SK-N-SH (cell line): Measurements from ENCODE around the gene VPS33B. TPM values are rescaled to one million over a fixed set of nuclear protein-coding genes. Genes with fewer than 3 reads are reported as not detected.
A peak's percentile ranks its signal among the peaks of the same experiment; 100 is the strongest.

ENCODE experiments used
- CTCF ChIA-PET: fragments of 300-600, 350-600 bp; formaldehyde crosslinking; extraction: SDS; loops from one replicate; lab custom pipeline; 2021; lab: Yijun Ruan, JAX
- POLR2A ChIA-PET: fragments of 350-600 bp; sonication (Branson Sonifier 250); formaldehyde crosslinking; extraction: SDS; loops from one replicate; lab custom pipeline; 2020; ENCODE audit warnings: antibody characterized with exemption, inconsistent platforms; lab: Yijun Ruan, JAX
- DNase-seq: peaks from one replicate; pipeline ENCODE4 v3.0.0; 2012
- H2AFZ ChIP-seq: fragments of 200-600 bp; sonication (generic); 2 replicates; pipeline ENCODE4 v1.8.1; 2016; ENCODE audit warnings: antibody characterized with exemption, mild to moderate bottlenecking, low read depth
- H3F3A ChIP-seq: fragments of 200-600 bp; sonication (generic); replicated peaks from 2 replicates; pipeline ENCODE3; 2016; ENCODE audit warnings: antibody characterized with exemption, mild to moderate bottlenecking; ENCODE audit not compliant: insufficient read depth
- H3K27ac ChIP-seq, 2 experiments: fragments of 200-500 bp in 1 of 2; fragments of 200-600 bp in 1 of 2; sonication (Bioruptor generic) in 1 of 2; sonication (generic), shearing (Covaris generic) in 1 of 2; 2 replicates each; pipeline versions ENCODE4 v1.5.1 to v1.6.1; 2014 to 2016; ENCODE audit warnings: low read depth in 2 of 2, inconsistent platforms in 1 of 2, low read length in 1 of 2, mild to moderate bottlenecking in 1 of 2, mixed read lengths in 1 of 2
- H3K27me3 ChIP-seq: fragments of 200-600 bp; sonication (generic), shearing (Covaris generic); 2 replicates; pipeline ENCODE4 v1.6.1; 2016; ENCODE audit warnings: mixed run types; ENCODE audit not compliant: insufficient read depth
- H3K36me3 ChIP-seq, 2 experiments: fragments of 200-500 bp in 1 of 2; fragments of 200-600 bp in 1 of 2; sonication (Bioruptor generic) in 1 of 2; sonication (generic) in 1 of 2; replicated peaks in 1 of 2; 2 replicates each; pipeline versions ENCODE3 to v1.5.1; 2014 to 2016; ENCODE audit warnings: low read length in 1 of 2, mild to moderate bottlenecking in 1 of 2; ENCODE audit not compliant: insufficient read depth in 2 of 2, control insufficient read depth in 1 of 2
- H3K4me1 ChIP-seq, 2 experiments: fragments of 200-500 bp in 1 of 2; fragments of 200-600 bp in 1 of 2; sonication (Bioruptor generic) in 1 of 2; sonication (generic), shearing (Covaris generic) in 1 of 2; 2 replicates each; pipeline versions ENCODE4 v1.5.1 to v1.6.1; 2014 to 2016; ENCODE audit warnings: low read depth in 1 of 2, low read length in 1 of 2, mixed run types in 1 of 2; ENCODE audit not compliant: insufficient read depth in 2 of 2, control insufficient read depth in 1 of 2
- H3K4me2 ChIP-seq: fragments of 200-600 bp; sonication (generic), shearing (Covaris generic); 2 replicates; pipeline ENCODE4 v1.6.1; 2017; ENCODE audit warnings: mixed run types
- H3K4me3 ChIP-seq, 2 experiments: fragments of 200-500 bp in 1 of 2; fragments of 200-600 bp in 1 of 2; sonication (Bioruptor generic) in 1 of 2; sonication (generic), shearing (Covaris generic) in 1 of 2; 2 replicates each; pipeline versions ENCODE4 v1.5.1 to v1.8.1; 2014 to 2016; ENCODE audit warnings: low read depth in 2 of 2, inconsistent platforms in 1 of 2, low read length in 1 of 2, mild to moderate bottlenecking in 1 of 2, mixed read lengths in 1 of 2, moderate library complexity in 1 of 2
- H3K79me2 ChIP-seq: fragments of 200-600 bp; sonication (generic); 2 replicates; pipeline ENCODE4 v1.8.1; 2017; ENCODE audit warnings: mild to moderate bottlenecking; ENCODE audit not compliant: insufficient read depth
- H3K9ac ChIP-seq: fragments of 200-600 bp; sonication (generic); 2 replicates; pipeline ENCODE4 v1.6.1; 2017; ENCODE audit warnings: mixed run types
- H3K9me2 ChIP-seq: fragments of 200-600 bp; sonication (generic); 2 replicates; pipeline ENCODE4 v1.6.1; 2017; ENCODE audit warnings: mixed run types
- H3K9me3 ChIP-seq: fragments of 200-600 bp; sonication (generic); 2 replicates; pipeline ENCODE4 v1.6.1; 2017; ENCODE audit warnings: mixed run types, mild to moderate bottlenecking, moderate library complexity
- H4K20me1 ChIP-seq: fragments of 200-600 bp; sonication (generic); 2 replicates; pipeline ENCODE4 v1.6.1; 2017; ENCODE audit warnings: mild to moderate bottlenecking, mixed run types; ENCODE audit not compliant: insufficient read depth
- CHD2 ChIP-seq: fragments of 150-350 bp; IDR thresholded peaks from 2 replicates; pipeline ENCODE4 v1.6.1; 2018; ENCODE audit warnings: low read length; ENCODE audit not compliant: partially characterized antibody
- ELF1 ChIP-seq: IDR thresholded peaks from 2 replicates; pipeline ENCODE4 v1.4.0; 2012
- EP300 ChIP-seq, 2 experiments: IDR thresholded peaks; 2 replicates each; pipeline versions ENCODE4 v1.4.0 to v1.6.1; 2012; ENCODE audit warnings: borderline replicate concordance in 1 of 2, low read depth in 1 of 2, low read length in 1 of 2
- FOSL2 ChIP-seq: IDR thresholded peaks from 2 replicates; pipeline ENCODE4 v1.4.0; 2012; ENCODE audit warnings: low read depth, mild to moderate bottlenecking, moderate library complexity, borderline replicate concordance
- FOXJ3 ChIP-seq: sonication (generic); formaldehyde crosslinking; IDR thresholded peaks from 2 replicates; pipeline ENCODE4 v1.5.1; 2020; ENCODE audit warnings: mild to moderate bottlenecking, missing genetic modification reagents
- GABPA ChIP-seq: IDR thresholded peaks from 2 replicates; pipeline ENCODE4 v1.4.0; 2012; ENCODE audit warnings: low read depth, mild to moderate bottlenecking
- MXI1 ChIP-seq: IDR thresholded peaks from 2 replicates; pipeline ENCODE4 v1.6.1; 2012; ENCODE audit warnings: mild to moderate bottlenecking, low read depth, low read length, improper control_type of control experiment
- NFIC ChIP-seq: IDR thresholded peaks from 2 replicates; pipeline ENCODE4 v1.4.0; 2012; ENCODE audit warnings: borderline replicate concordance
- PBX3 ChIP-seq: IDR thresholded peaks from 2 replicates; pipeline ENCODE4; 2012
- POLR2AphosphoS5 ChIP-seq: IDR thresholded peaks from 2 replicates; pipeline ENCODE4 v1.6.1; 2012; ENCODE audit warnings: low read depth, low read length
- RAD21 ChIP-seq: IDR thresholded peaks from 2 replicates; pipeline ENCODE4 v1.6.1; 2012; ENCODE audit warnings: mild to moderate bottlenecking, low read length
- RCOR1 ChIP-seq: fragments of 150-350 bp; IDR thresholded peaks from 2 replicates; pipeline ENCODE4 v1.6.1; 2017; ENCODE audit warnings: antibody characterized with exemption, low read length
- RFX5 ChIP-seq: IDR thresholded peaks from 2 replicates; pipeline ENCODE4 v1.6.1; 2012; ENCODE audit warnings: mild to moderate bottlenecking, improper control_type of control experiment, low read length
- SIN3A ChIP-seq: IDR thresholded peaks from 2 replicates; pipeline ENCODE4 v1.6.1; 2012; ENCODE audit warnings: low read depth, mild to moderate bottlenecking, low read length, moderate library complexity, borderline replicate concordance
- SMC3 ChIP-seq: IDR thresholded peaks from 2 replicates; pipeline ENCODE4 v1.6.1; 2012; ENCODE audit warnings: low read depth, low read length, improper control_type of control experiment
- TAF1 ChIP-seq: IDR thresholded peaks from 2 replicates; pipeline ENCODE4 v1.6.1; 2012; ENCODE audit warnings: low read depth, mild to moderate bottlenecking, low read length, moderate library complexity, borderline replicate concordance
- TCF12 ChIP-seq: IDR thresholded peaks from 2 replicates; pipeline ENCODE4 v1.4.0; 2012
- YY1 ChIP-seq: IDR thresholded peaks from 2 replicates; pipeline ENCODE4 v1.4.0; 2012; ENCODE audit warnings: low read depth, mild to moderate bottlenecking
- ZBTB33 ChIP-seq: IDR thresholded peaks from 2 replicates; pipeline ENCODE4 v1.4.0; 2012; ENCODE audit warnings: low read depth, borderline replicate concordance
- WGBS: methylation state at CpG from one replicate; pipeline ENCODE4 v1.1.6; 2017; ENCODE audit warnings: low lambda C conversion rate; 5-methylcytosine and 5-hydroxymethylcytosine counted together
- polyA plus RNA-seq, 3 experiments: library from polyadenylated mRNA; depleted of rRNA; stranded (reverse); fragments of >200 nt; gene quantifications; 2 replicates each; pipeline ENCODE4 v1.2.3, GENCODE V29; 2012
- TF ChIP-seq, protein P1 (sequence below): fragments of 150-350 bp; IDR thresholded peaks from 2 replicates; pipeline ENCODE4 v1.6.1; 2016; ENCODE audit warnings: mild to moderate bottlenecking, low read depth, low read length
- TF ChIP-seq, protein P2 (sequence below): IDR thresholded peaks from 2 replicates; pipeline ENCODE4 v1.4.0; 2012; ENCODE audit warnings: low read depth, borderline replicate concordance
- TF ChIP-seq, protein P3 (sequence below): fragments of 200-600 bp; sonication (generic); IDR thresholded peaks from 2 replicates; pipeline ENCODE4 v1.6.1; 2017; ENCODE audit warnings: antibody characterized with exemption, mild to moderate bottlenecking, moderate library complexity
- TF ChIP-seq, protein P4 (sequence below): IDR thresholded peaks from 2 replicates; pipeline ENCODE4 v1.4.0; 2012; ENCODE audit warnings: low read depth

VPS33B gene
- 16.6 and 25.3 TPM in 2 replicates for polyA plus RNA-seq (2012; rRNA removed)
- 9.9 and 12.4 TPM in 2 replicates for polyA plus RNA-seq (2012; cell fraction: cytosol; rRNA removed)
- polyA plus RNA-seq (2012; cell fraction: nucleus; rRNA removed), result 63.5 and 71.2 TPM in 2 replicates

- DNase-seq, result peak; percentile 85
- H3K79me2 ChIP-seq, result peaks cover 54% of the 10 kb centered on the region
- no peaks in the 10 kb centered on the region for H3K27me3 ChIP-seq
- no peaks in the 10 kb centered on the region for H4K20me1 ChIP-seq
- under 1% methylated on average over 37 of the region's 48 CpGs for WGBS
- ChIA-PET CTCF (interaction anchor here (0.6 to 4.3 kb wide), 8 partner anchors 11 to 250 kb away, joined by 3 to 22 read pairs (median 3); partner anchors contain the start of genes HDDC3 and UNC45A), POLR2A (interaction anchor here (0.6 to 1.7 kb wide), 6 partner anchors 11 to 243 kb away, joined by 3 to 7 read pairs (median 4); partner anchors contain the start of gene UNC45A)
- peak within 1 kb of the TSS; percentile 81 for H3K9ac ChIP-seq
- H3K4me2 ChIP-seq, result peak within 1 kb of the TSS; percentile 93
- H2AFZ ChIP-seq, result peak within 1 kb of the TSS; percentile 98
- peaks cover 4 to 10% of the 10 kb centered on the region in 2 experiments; a peak in 3 of 4 replicates for H3K4me1 ChIP-seq
- H3K36me3 ChIP-seq, result peaks cover 4 to 7% of the 10 kb centered on the region in 2 experiments
- H3K27ac ChIP-seq, result peak within 1 kb of the TSS; percentile 67 to 83
- H3K9me3 ChIP-seq, result no peaks in the 10 kb centered on the region
- peaks cover 5% of the 10 kb centered on the region for H3F3A ChIP-seq
- H3K4me3 ChIP-seq, result peak within 1 kb of the TSS; percentile 88 to 97
- H3K9me2 ChIP-seq, result no peaks in the 10 kb centered on the region
- TF ChIP-seq CHD2, result peak; percentile 58
- TF ChIP-seq SIN3A, result peak; percentile 75
- no peak for TF ChIP-seq NFIC
- peak; percentile 18 for TF ChIP-seq MXI1
- peak; percentile 80 for TF ChIP-seq POLR2AphosphoS5
- peak; percentile 90 for TF ChIP-seq GABPA
- TF ChIP-seq YY1, result peak; percentile 60; the same call in 1 of the 2 replicates
- TF ChIP-seq, protein P1, sequence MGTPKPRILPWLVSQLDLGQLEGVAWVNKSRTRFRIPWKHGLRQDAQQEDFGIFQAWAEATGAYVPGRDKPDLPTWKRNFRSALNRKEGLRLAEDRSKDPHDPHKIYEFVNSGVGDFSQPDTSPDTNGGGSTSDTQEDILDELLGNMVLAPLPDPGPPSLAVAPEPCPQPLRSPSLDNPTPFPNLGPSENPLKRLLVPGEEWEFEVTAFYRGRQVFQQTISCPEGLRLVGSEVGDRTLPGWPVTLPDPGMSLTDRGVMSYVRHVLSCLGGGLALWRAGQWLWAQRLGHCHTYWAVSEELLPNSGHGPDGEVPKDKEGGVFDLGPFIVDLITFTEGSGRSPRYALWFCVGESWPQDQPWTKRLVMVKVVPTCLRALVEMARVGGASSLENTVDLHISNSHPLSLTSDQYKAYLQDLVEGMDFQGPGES, result no peak
- TF ChIP-seq TCF12, result no peak; the same call in 1 of the 2 replicates
- no peak for TF ChIP-seq FOSL2
- no peak for TF ChIP-seq EP300 (IDR thresholded peaks at IDR 0.05; ENCODE audit: borderline replicate concordance in 1 of 2, low read depth in 1 of 2, low read length in 1 of 2)
- TF ChIP-seq PBX3, result no peak
- TF ChIP-seq ZBTB33, result peak; percentile 54; the same call in 1 of the 2 replicates
- TF ChIP-seq FOXJ3, result no peak
- TF ChIP-seq RCOR1, result peak; percentile 46
- TF ChIP-seq, protein P2, sequence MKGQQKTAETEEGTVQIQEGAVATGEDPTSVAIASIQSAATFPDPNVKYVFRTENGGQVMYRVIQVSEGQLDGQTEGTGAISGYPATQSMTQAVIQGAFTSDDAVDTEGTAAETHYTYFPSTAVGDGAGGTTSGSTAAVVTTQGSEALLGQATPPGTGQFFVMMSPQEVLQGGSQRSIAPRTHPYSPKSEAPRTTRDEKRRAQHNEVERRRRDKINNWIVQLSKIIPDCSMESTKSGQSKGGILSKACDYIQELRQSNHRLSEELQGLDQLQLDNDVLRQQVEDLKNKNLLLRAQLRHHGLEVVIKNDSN, result no peak
- TF ChIP-seq RFX5, result no peak
- peak; percentile 80 for TF ChIP-seq TAF1
- TF ChIP-seq, protein P3, sequence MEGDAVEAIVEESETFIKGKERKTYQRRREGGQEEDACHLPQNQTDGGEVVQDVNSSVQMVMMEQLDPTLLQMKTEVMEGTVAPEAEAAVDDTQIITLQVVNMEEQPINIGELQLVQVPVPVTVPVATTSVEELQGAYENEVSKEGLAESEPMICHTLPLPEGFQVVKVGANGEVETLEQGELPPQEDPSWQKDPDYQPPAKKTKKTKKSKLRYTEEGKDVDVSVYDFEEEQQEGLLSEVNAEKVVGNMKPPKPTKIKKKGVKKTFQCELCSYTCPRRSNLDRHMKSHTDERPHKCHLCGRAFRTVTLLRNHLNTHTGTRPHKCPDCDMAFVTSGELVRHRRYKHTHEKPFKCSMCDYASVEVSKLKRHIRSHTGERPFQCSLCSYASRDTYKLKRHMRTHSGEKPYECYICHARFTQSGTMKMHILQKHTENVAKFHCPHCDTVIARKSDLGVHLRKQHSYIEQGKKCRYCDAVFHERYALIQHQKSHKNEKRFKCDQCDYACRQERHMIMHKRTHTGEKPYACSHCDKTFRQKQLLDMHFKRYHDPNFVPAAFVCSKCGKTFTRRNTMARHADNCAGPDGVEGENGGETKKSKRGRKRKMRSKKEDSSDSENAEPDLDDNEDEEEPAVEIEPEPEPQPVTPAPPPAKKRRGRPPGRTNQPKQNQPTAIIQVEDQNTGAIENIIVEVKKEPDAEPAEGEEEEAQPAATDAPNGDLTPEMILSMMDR, result no peak
- TF ChIP-seq, protein P4, sequence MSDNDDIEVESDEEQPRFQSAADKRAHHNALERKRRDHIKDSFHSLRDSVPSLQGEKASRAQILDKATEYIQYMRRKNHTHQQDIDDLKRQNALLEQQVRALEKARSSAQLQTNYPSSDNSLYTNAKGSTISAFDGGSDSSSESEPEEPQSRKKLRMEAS, result peak; percentile 83
- TF ChIP-seq RAD21, result no peak
- TF ChIP-seq SMC3, result no peak
- peak; percentile 98 for TF ChIP-seq ELF1
Observed at GRCh38 chr15:91022075-91022831, at the start of gene VPS33B. Gene VPS33B, minus strand, starts transcription at chr15:91022594. Its CDS starts 345 bp downstream, at chr15:91022249.
